Measurements from ENCODE around the gene CALY.

Gene CALY

GRCh38 chr10:133365461-133366129, 28.9 kb upstream of the CALY start:
- H3K27me3 ChIP-seq (ENCODE audit: insufficient read depth, low read length): no peaks in the 10 kb centered on the region
- H3K36me3 ChIP-seq (ENCODE audit: insufficient read depth, low read length): no peaks in the 10 kb centered on the region; the same call in 1 of the 2 replicates
- H2AFZ ChIP-seq (ENCODE audit: low read length, unreplicated experiment): no peak overlapping the region
- H3K4me1 ChIP-seq (ENCODE audit: control insufficient read depth, insufficient read depth, low read length, unreplicated experiment): no peaks in the 10 kb centered on the region
- H3K27ac ChIP-seq (ENCODE audit: low read depth, low read length): no peak overlapping the region
- no peak overlapping the region for H3K4me3 ChIP-seq (ENCODE audit: low read depth, low read length)
- H3K79me2 ChIP-seq (ENCODE audit: control insufficient read depth, insufficient read depth, low read length, unreplicated experiment): no peaks in the 10 kb centered on the region

- Histone ChIP-seq H3K27me3 (ENCODE audit: insufficient read depth, low read length) (no peaks in the 10 kb centered on the region), H3K79me2 (ENCODE audit: control insufficient read depth, insufficient read depth, low read length, unreplicated experiment) (no peaks in the 10 kb centered on the region), H3K36me3 (ENCODE audit: insufficient read depth, low read length) (no peaks in the 10 kb centered on the region; the same call in 1 of the 2 replicates), H3K4me3 (ENCODE audit: low read depth, low read length) (no peak overlapping the region), H3K4me1 (ENCODE audit: control insufficient read depth, insufficient read depth, low read length, unreplicated experiment) (no peaks in the 10 kb centered on the region), H3K27ac (ENCODE audit: low read depth, low read length) (no peak overlapping the region), H2AFZ (ENCODE audit: low read length, unreplicated experiment) (no peak overlapping the region)
Measured at GRCh38 chr10:133364645-133365431, 28.1 kb upstream of the CALY start.

GRCh38 chr10:133362846-133363245, 26.1 kb upstream of the CALY start:
- H3K27ac ChIP-seq (ENCODE audit: low read depth, low read length): no peak overlapping the region
- H3K4me1 ChIP-seq (ENCODE audit: control insufficient read depth, insufficient read depth, low read length, unreplicated experiment): no peaks in the 10 kb centered on the region
- no peaks in the 10 kb centered on the region for H3K27me3 ChIP-seq (ENCODE audit: insufficient read depth, low read length)
- H2AFZ ChIP-seq (ENCODE audit: low read length, unreplicated experiment): no peak overlapping the region
- no peaks in the 10 kb centered on the region for H3K79me2 ChIP-seq (ENCODE audit: control insufficient read depth, insufficient read depth, low read length, unreplicated experiment)
- H3K36me3 ChIP-seq (ENCODE audit: insufficient read depth, low read length): no peaks in the 10 kb centered on the region; the same call in 1 of the 2 replicates
- no peak overlapping the region for H3K4me3 ChIP-seq (ENCODE audit: low read depth, low read length)

GRCh38 chr10:133361773-133362441, 25.2 kb upstream of the CALY start:
- Histone ChIP-seq H3K4me3 (ENCODE audit: low read depth, low read length) (no peak overlapping the region), H2AFZ (ENCODE audit: low read length, unreplicated experiment) (no peak overlapping the region), H3K79me2 (ENCODE audit: control insufficient read depth, insufficient read depth, low read length, unreplicated experiment) (no peaks in the 10 kb centered on the region), H3K27ac (ENCODE audit: low read depth, low read length) (no peak overlapping the region), H3K27me3 (ENCODE audit: insufficient read depth, low read length) (no peaks in the 10 kb centered on the region), H3K36me3 (ENCODE audit: insufficient read depth, low read length) (no peaks in the 10 kb centered on the region; the same call in 1 of the 2 replicates), H3K4me1 (ENCODE audit: control insufficient read depth, insufficient read depth, low read length, unreplicated experiment) (no peaks in the 10 kb centered on the region)

GRCh38 chr10:133361227-133361626, 24.5 kb upstream of the CALY start:
- Histone ChIP-seq H3K79me2 (ENCODE audit: control insufficient read depth, insufficient read depth, low read length, unreplicated experiment) (peaks cover 6% of the 10 kb centered on the region), H3K36me3 (ENCODE audit: insufficient read depth, low read length) (no peaks in the 10 kb centered on the region; the same call in 1 of the 2 replicates), H3K27me3 (ENCODE audit: insufficient read depth, low read length) (no peaks in the 10 kb centered on the region), H3K4me1 (ENCODE audit: control insufficient read depth, insufficient read depth, low read length, unreplicated experiment) (peaks cover 6% of the 10 kb centered on the region), H3K4me3 (ENCODE audit: low read depth, low read length) (no peak overlapping the region), H3K27ac (ENCODE audit: low read depth, low read length) (no peak overlapping the region), H2AFZ (ENCODE audit: low read length, unreplicated experiment) (no peak overlapping the region)

- no peak overlapping the region for H3K27ac ChIP-seq (ENCODE audit: low read depth, low read length)
Measured at GRCh38 chr10:133359972-133360610, 23.4 kb upstream of the CALY start.

GRCh38 chr10:133359554-133359971, 22.9 kb upstream of the CALY start:
- H3K27me3 ChIP-seq (ENCODE audit: insufficient read depth, low read length): no peaks in the 10 kb centered on the region
- no peak overlapping the region for H3K4me3 ChIP-seq (ENCODE audit: low read depth, low read length)
- no peak overlapping the region for H2AFZ ChIP-seq (ENCODE audit: low read length, unreplicated experiment)
- H3K36me3 ChIP-seq (ENCODE audit: insufficient read depth, low read length): no peaks in the 10 kb centered on the region; the same call in 1 of the 2 replicates
- peaks cover 7% of the 10 kb centered on the region for H3K4me1 ChIP-seq (ENCODE audit: control insufficient read depth, insufficient read depth, low read length, unreplicated experiment)
- H3K79me2 ChIP-seq (ENCODE audit: control insufficient read depth, insufficient read depth, low read length, unreplicated experiment): peaks cover 7% of the 10 kb centered on the region
- no peak overlapping the region for H3K27ac ChIP-seq (ENCODE audit: low read depth, low read length)

More at GRCh38 chr10:133359972-133360610, 23.4 kb upstream of the CALY start:
- H3K36me3 ChIP-seq (ENCODE audit: insufficient read depth, low read length): no peaks in the 10 kb centered on the region; the same call in 1 of the 2 replicates
- H3K79me2 ChIP-seq (ENCODE audit: control insufficient read depth, insufficient read depth, low read length, unreplicated experiment): peaks cover 7% of the 10 kb centered on the region
- peaks cover 7% of the 10 kb centered on the region for H3K4me1 ChIP-seq (ENCODE audit: control insufficient read depth, insufficient read depth, low read length, unreplicated experiment)
- no peaks in the 10 kb centered on the region for H3K27me3 ChIP-seq (ENCODE audit: insufficient read depth, low read length)
- no peak overlapping the region for H3K4me3 ChIP-seq (ENCODE audit: low read depth, low read length)
- no peak overlapping the region for H2AFZ ChIP-seq (ENCODE audit: low read length, unreplicated experiment)

GRCh38 chr10:133358925-133359310, 22.2 kb upstream of the CALY start:
- peaks cover 7% of the 10 kb centered on the region for H3K79me2 ChIP-seq (ENCODE audit: control insufficient read depth, insufficient read depth, low read length, unreplicated experiment)
- H3K27ac ChIP-seq (ENCODE audit: low read depth, low read length): no peak overlapping the region
- H3K4me1 ChIP-seq (ENCODE audit: control insufficient read depth, insufficient read depth, low read length, unreplicated experiment): peaks cover 7% of the 10 kb centered on the region

GRCh38 chr10:133358162-133358924, 21.6 kb upstream of the CALY start:
- H3K4me1 ChIP-seq (ENCODE audit: control insufficient read depth, insufficient read depth, low read length, unreplicated experiment): peaks cover 7% of the 10 kb centered on the region
- H3K27ac ChIP-seq (ENCODE audit: low read depth, low read length): no peak overlapping the region
- no peaks in the 10 kb centered on the region; the same call in 1 of the 2 replicates for H3K36me3 ChIP-seq (ENCODE audit: insufficient read depth, low read length)
- no peaks in the 10 kb centered on the region for H3K27me3 ChIP-seq (ENCODE audit: insufficient read depth, low read length)
- no peak overlapping the region for H3K4me3 ChIP-seq (ENCODE audit: low read depth, low read length)
- no peak overlapping the region for H2AFZ ChIP-seq (ENCODE audit: low read length, unreplicated experiment)
- H3K79me2 ChIP-seq (ENCODE audit: control insufficient read depth, insufficient read depth, low read length, unreplicated experiment): peaks cover 7% of the 10 kb centered on the region

More at GRCh38 chr10:133358925-133359310, 22.2 kb upstream of the CALY start:
- Histone ChIP-seq H2AFZ (ENCODE audit: low read length, unreplicated experiment) (no peak overlapping the region), H3K4me3 (ENCODE audit: low read depth, low read length) (no peak overlapping the region), H3K27me3 (ENCODE audit: insufficient read depth, low read length) (no peaks in the 10 kb centered on the region), H3K36me3 (ENCODE audit: insufficient read depth, low read length) (no peaks in the 10 kb centered on the region; the same call in 1 of the 2 replicates)

Data from ACC112 (cell line).